GM12801 (cell line): ENCODE results near the gene NRM.

ENCODE experiments used
- CTCF ChIP-seq: IDR thresholded peaks from one replicate; pipeline ENCODE4 v1.5.1; 2011; ENCODE audit warnings: control low read depth; ENCODE audit not compliant: insufficient read length; ENCODE audit errors: extremely low read depth

Gene NRM

GRCh38 chr6:30670760-30671527, 19.8 kb downstream of the NRM start:
- no peak for TF ChIP-seq CTCF

GRCh38 chr6:30664994-30665767, 25.6 kb downstream of the NRM start:
- TF ChIP-seq CTCF: no peak

GRCh38 chr6:30657454-30657853, 33.3 kb downstream of the NRM start:
- TF ChIP-seq CTCF: no peak

- TF ChIP-seq CTCF: no peak
Measured at GRCh38 chr6:30656513-30656912, 34.3 kb downstream of the NRM start.

DNA sequence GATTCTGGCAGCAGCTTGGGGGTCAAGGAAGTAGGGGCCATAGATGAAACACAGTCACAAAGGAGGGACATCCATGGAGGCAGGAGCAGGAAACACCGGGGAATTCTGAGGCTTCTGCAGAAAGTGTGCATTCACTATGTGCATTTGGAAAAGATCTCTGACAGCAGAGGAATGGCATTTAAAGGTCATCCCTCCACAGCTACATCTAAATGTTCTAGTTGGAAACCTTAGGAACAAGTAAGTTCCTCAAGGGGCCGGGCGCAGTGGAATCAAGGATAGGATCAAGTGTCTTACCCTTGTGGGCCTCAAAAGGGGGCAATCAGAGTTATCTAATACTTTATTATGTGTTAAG, 35.1 kb downstream of the NRM start:
- TF ChIP-seq CTCF: no peak

DNA sequence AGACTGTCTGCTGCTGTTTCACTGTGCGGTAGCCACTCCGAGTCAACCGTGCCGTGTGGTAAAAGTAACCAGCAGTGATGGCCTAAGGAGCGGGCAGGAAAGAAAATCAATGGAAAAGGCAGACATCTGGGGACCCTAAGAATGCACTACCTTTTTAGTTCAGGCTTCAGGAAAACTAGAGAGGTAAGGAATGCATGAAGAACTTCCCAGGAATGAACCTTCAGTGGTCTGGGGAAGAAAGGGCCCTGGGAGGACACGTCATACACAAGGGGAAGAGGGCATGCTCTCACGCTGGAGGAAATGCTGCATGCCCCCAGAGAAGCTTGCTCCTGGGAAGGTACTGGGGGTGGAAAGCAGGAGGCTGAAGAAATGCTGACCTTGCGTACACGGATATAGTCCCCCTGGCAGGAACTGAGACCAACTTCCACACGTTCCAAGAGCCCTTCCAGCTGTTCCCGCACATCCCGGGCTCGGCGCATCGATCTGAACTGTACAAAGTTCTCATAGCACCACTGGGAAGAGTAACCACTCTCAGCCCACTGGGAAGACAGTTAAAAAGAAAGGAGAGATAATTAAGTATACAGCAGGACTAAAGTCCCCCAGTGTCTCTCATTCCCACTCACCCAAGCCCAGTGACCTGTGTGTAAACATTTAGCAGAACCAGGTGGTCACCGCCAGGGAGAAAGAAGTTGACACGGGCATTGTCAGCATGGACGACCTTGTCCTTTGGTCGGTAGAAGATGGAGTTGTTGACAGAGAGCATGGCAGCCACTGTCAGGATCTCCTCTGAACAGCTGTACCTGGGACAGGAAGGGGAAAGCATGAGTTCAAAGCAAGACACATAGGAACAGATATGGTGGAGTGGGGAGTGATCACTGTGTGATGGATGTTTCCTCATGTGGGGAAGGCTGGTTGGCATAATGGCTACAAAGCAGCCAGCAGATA, 35.7 kb downstream of the NRM start:
- no peak for TF ChIP-seq CTCF

DNA sequence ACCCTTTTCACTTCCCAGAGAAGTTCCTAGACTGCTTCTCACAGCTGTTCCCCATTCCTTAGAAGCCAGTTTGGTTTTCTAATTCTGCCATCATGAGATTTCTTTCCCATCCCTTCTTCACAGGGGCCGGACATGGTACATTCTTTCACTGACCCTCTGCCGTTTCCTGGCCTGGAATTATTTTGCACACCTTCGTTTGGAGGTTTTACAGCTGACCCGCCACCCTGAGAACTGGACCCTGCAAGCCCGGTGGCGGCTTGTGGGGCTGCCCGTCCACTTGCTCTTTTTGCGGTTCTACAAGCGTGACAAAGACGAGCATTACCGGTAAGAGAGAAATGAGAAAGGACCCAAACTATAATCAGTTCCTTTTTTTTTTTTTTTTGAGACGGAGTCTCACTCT, 39.6 kb downstream of the NRM start:
- no peak for TF ChIP-seq CTCF
